AG10803 (cell line): Measurements from ENCODE around the gene ANKRD35.

Experiments used
- DNase-seq: peaks from one replicate; pipeline ENCODE4 v3.0.0; 2010; ENCODE audit warnings: low read depth
- H3K4me3 ChIP-seq: 2 replicates; pipeline ENCODE4 v1.5.1; 2011; ENCODE audit warnings: mild to moderate bottlenecking, low read length, control low read depth
- CTCF ChIP-seq: conservative IDR thresholded peaks from 2 replicates; pipeline ENCODE4 v1.5.1; 2011; ENCODE audit warnings: mild to moderate bottlenecking, low read length, control low read depth, inconsistent platforms

The ANKRD35 gene

GRCh38 chr1:145892486-145893087 is 6.9 kb upstream of the ANKRD35 start:
- DNase-seq: peak; percentile 13
- peak overlapping the region; percentile 6 for H3K4me3 ChIP-seq
- no peak for TF ChIP-seq CTCF

- peak overlapping the region; percentile 6 for H3K4me3 ChIP-seq
- peak; percentile 93 for TF ChIP-seq CTCF
- DNase-seq: peak; percentile 97
These were observed 6.2 kb upstream of the ANKRD35 start for GRCh38 chr1:145891587-145892485.

GRCh38 chr1:145891143-145891542 is 5.5 kb upstream of the ANKRD35 start:
- TF ChIP-seq CTCF: no peak
- DNase-seq: no peak
- no peak overlapping the region for H3K4me3 ChIP-seq

- DNase-seq: no peak
- no peak for TF ChIP-seq CTCF
- no peak overlapping the region for H3K4me3 ChIP-seq
These were observed 4.1 kb upstream of the ANKRD35 start for GRCh38 chr1:145889722-145890121.

- DNase-seq: no peak
- H3K4me3 ChIP-seq: no peak overlapping the region
- no peak for TF ChIP-seq CTCF
These were observed 2.0 kb upstream of the ANKRD35 start for GRCh38 chr1:145887631-145888030.

- H3K4me3 ChIP-seq: no peak overlapping the region
- no peak for DNase-seq
These were observed 1.1 kb upstream of the ANKRD35 start for GRCh38 chr1:145886816-145887215.

More at GRCh38 chr1:145886816-145887215, 1.1 kb upstream of the ANKRD35 start:
- TF ChIP-seq CTCF: no peak
